Astrocyte (in vitro differentiated cells and primary cell): ENCODE results near the gene NR5A2. TPM values are rescaled to one million over a fixed set of nuclear protein-coding genes. Genes with fewer than 3 reads are reported as not detected.

Experiments used
- DNase-seq: peaks from one replicate; pipeline ENCODE4 v3.0.0-alpha.2; 2010; ENCODE audit warnings: low read depth
- FAIRE-seq: peaks from 2 replicates; lab custom pipeline; 2011; peaks lifted over from hg19 to GRCh38; lab: Jason Lieb, UNC
- H2AFZ ChIP-seq: 2 replicates; pipeline ENCODE4 v1.6.0; 2012; ENCODE audit warnings: low read depth, low read length, inconsistent platforms
- H3K27ac ChIP-seq: 2 replicates; pipeline ENCODE4 v1.5.1; 2011; ENCODE audit warnings: low read depth, low read length, inconsistent platforms
- H3K27me3 ChIP-seq: 2 replicates; pipeline ENCODE4 v1.6.0; 2011; ENCODE audit warnings: low read length, inconsistent platforms; ENCODE audit not compliant: insufficient read depth
- H3K36me3 ChIP-seq: 2 replicates; pipeline ENCODE4 v1.5.1; 2011; ENCODE audit warnings: low read length, inconsistent platforms; ENCODE audit not compliant: insufficient read depth
- H3K4me1 ChIP-seq: 2 replicates; pipeline ENCODE4 v1.5.1; 2011; ENCODE audit warnings: low read length, inconsistent platforms; ENCODE audit not compliant: insufficient read depth
- H3K4me2 ChIP-seq: 2 replicates; pipeline ENCODE4 v1.6.0; 2012; ENCODE audit warnings: low read length, inconsistent platforms
- H3K4me3 ChIP-seq: 2 replicates; pipeline ENCODE4 v1.5.1; 2011; ENCODE audit warnings: low read depth, mild to moderate bottlenecking, low read length, inconsistent platforms; ENCODE audit not compliant: insufficient read depth
- H3K79me2 ChIP-seq: 2 replicates; pipeline ENCODE4 v1.6.0; 2012; ENCODE audit warnings: mild to moderate bottlenecking, low read length, inconsistent platforms; ENCODE audit not compliant: insufficient read depth
- H3K9ac ChIP-seq: 2 replicates; pipeline ENCODE4 v1.6.0; 2012; ENCODE audit warnings: mild to moderate bottlenecking, low read length, inconsistent platforms
- H3K9me3 ChIP-seq: 2 replicates; pipeline ENCODE4 v1.5.1; 2012; ENCODE audit warnings: low read depth, mild to moderate bottlenecking, low read length, inconsistent platforms; ENCODE audit not compliant: insufficient read depth
- H4K20me1 ChIP-seq: 2 replicates; pipeline ENCODE4 v1.6.0; 2012; ENCODE audit warnings: low read length, inconsistent platforms; ENCODE audit not compliant: insufficient read depth
- H3K27ac Mint-ChIP-seq: one replicate; pipeline ENCODE4 v1.8.0; 2021; ENCODE audit warnings: mild to moderate bottlenecking, mixed read lengths; ENCODE audit not compliant: unreplicated experiment
- H3K27me3 Mint-ChIP-seq: one replicate; pipeline ENCODE4 v1.8.0; 2021; ENCODE audit warnings: low read depth, mixed read lengths; ENCODE audit not compliant: unreplicated experiment
- H3K36me3 Mint-ChIP-seq: one replicate; pipeline ENCODE4 v1.8.0; 2021; ENCODE audit warnings: low read depth, mixed read lengths; ENCODE audit not compliant: unreplicated experiment
- H3K4me1 Mint-ChIP-seq: one replicate; pipeline ENCODE4 v1.8.0; 2021; ENCODE audit warnings: low read depth, mixed read lengths; ENCODE audit not compliant: unreplicated experiment
- H3K4me3 Mint-ChIP-seq: one replicate; pipeline ENCODE4 v1.8.0; 2021; ENCODE audit warnings: mild to moderate bottlenecking, moderate library complexity, mixed read lengths; ENCODE audit not compliant: unreplicated experiment
- H3K9me3 Mint-ChIP-seq: one replicate; pipeline ENCODE4 v1.8.0; 2021; ENCODE audit warnings: mild to moderate bottlenecking, mixed read lengths; ENCODE audit not compliant: unreplicated experiment
- EZH2 ChIP-seq: IDR thresholded peaks from 2 replicates; pipeline ENCODE4 v1.6.1; 2012; ENCODE audit warnings: mild to moderate bottlenecking, low read length, inconsistent platforms; ENCODE audit not compliant: insufficient read depth
- total RNA-seq: library from RNA; stranded (reverse); gene quantifications from 2 replicates; pipeline ENCODE4 v1.2.1, GENCODE V29; 2021
- TF ChIP-seq, protein P1 (sequence below): IDR thresholded peaks from 2 replicates; pipeline ENCODE4 v1.5.1; 2011; ENCODE audit warnings: low read depth, mild to moderate bottlenecking, inconsistent platforms, low read length, moderate library complexity; ENCODE audit not compliant: insufficient read depth

Gene NR5A2
- total RNA-seq, 1 donor from 2014 or later, result 0.39 TPM

DNA sequence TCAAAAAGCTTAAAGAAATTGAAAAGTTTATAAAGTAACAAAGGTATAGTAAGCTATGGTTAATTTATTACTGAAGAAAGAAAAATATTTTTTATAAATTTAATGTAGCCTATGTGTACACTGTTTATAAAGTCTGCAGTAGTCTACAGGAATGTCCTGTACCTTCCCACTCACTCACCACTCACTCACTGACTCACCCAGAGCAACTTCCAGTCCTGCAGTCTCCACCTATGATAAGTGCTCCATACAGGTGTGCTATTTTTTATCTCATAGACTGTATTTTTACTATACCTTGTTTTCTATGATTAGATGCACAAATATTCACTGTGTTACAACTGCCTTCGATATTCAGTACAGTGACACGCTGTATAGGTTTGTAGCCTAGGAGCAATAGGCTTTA, 106.6 kb downstream of the NR5A2 start:
- Mint-ChIP-seq H3K27ac (no peak overlapping the region), H3K36me3 (no peaks in the 10 kb centered on the region), H3K9me3 (no peaks in the 10 kb centered on the region), H3K4me1 (peaks cover 7% of the 10 kb centered on the region), H3K4me3 (no peak overlapping the region), H3K27me3 (no peaks in the 10 kb centered on the region)
- H3K36me3 ChIP-seq, result no peaks in the 10 kb centered on the region
- no peak for FAIRE-seq
- H3K27ac ChIP-seq, result no peak overlapping the region
- no peaks in the 10 kb centered on the region for H3K9me3 ChIP-seq
- no peaks in the 10 kb centered on the region for H4K20me1 ChIP-seq
- no peak overlapping the region for H3K4me3 ChIP-seq
- H3K4me2 ChIP-seq, result no peak overlapping the region
- H3K79me2 ChIP-seq, result no peaks in the 10 kb centered on the region
- H3K4me1 ChIP-seq, result no peaks in the 10 kb centered on the region
- TF ChIP-seq, protein P1, sequence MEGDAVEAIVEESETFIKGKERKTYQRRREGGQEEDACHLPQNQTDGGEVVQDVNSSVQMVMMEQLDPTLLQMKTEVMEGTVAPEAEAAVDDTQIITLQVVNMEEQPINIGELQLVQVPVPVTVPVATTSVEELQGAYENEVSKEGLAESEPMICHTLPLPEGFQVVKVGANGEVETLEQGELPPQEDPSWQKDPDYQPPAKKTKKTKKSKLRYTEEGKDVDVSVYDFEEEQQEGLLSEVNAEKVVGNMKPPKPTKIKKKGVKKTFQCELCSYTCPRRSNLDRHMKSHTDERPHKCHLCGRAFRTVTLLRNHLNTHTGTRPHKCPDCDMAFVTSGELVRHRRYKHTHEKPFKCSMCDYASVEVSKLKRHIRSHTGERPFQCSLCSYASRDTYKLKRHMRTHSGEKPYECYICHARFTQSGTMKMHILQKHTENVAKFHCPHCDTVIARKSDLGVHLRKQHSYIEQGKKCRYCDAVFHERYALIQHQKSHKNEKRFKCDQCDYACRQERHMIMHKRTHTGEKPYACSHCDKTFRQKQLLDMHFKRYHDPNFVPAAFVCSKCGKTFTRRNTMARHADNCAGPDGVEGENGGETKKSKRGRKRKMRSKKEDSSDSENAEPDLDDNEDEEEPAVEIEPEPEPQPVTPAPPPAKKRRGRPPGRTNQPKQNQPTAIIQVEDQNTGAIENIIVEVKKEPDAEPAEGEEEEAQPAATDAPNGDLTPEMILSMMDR, result no peak
- no peak for TF ChIP-seq EZH2
- H2AFZ ChIP-seq, result no peak overlapping the region
- no peak overlapping the region for H3K9ac ChIP-seq
- no peak for DNase-seq
- peaks cover 8% of the 10 kb centered on the region for H3K27me3 ChIP-seq

DNA sequence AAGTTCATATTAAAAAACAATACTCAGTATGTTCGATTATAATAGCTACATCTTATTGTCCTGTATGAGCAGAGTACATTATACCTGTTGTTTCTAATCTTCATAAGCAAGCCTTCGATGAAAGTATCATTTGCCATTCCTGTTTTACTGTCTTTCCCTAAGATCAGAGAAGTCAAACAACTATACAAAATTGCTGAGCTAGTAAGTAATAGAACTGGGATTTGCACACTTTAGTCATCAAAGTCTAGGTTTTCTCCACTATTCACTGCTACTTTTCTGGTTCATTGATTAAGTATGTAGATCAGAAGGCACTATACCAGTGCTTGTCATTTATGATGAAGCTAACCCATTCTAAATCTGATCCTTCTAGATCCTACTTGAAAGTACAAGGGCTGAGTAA, 108.9 kb downstream of the NR5A2 start:
- no peak overlapping the region for H2AFZ ChIP-seq
- FAIRE-seq (no peak), DNase-seq (no peak)
- Mint-ChIP-seq H3K36me3 (no peaks in the 10 kb centered on the region), H3K27me3 (no peaks in the 10 kb centered on the region), H3K4me3 (no peak overlapping the region), H3K9me3 (no peaks in the 10 kb centered on the region), H3K27ac (no peak overlapping the region), H3K4me1 (peaks cover 4% of the 10 kb centered on the region)
- no peaks in the 10 kb centered on the region for H3K4me1 ChIP-seq
- no peaks in the 10 kb centered on the region for H3K36me3 ChIP-seq
- no peaks in the 10 kb centered on the region for H3K79me2 ChIP-seq
- no peaks in the 10 kb centered on the region for H3K27me3 ChIP-seq
- H3K9ac ChIP-seq, result no peak overlapping the region
- no peak overlapping the region for H3K4me2 ChIP-seq
- no peak overlapping the region for H3K27ac ChIP-seq
- no peak overlapping the region for H3K4me3 ChIP-seq
- H3K9me3 ChIP-seq, result no peaks in the 10 kb centered on the region
- no peak for TF ChIP-seq EZH2
- TF ChIP-seq, protein P1, result no peak
- H4K20me1 ChIP-seq, result no peaks in the 10 kb centered on the region

- H3K4me2 ChIP-seq, result no peak overlapping the region
- no peaks in the 10 kb centered on the region for H3K79me2 ChIP-seq
- no peaks in the 10 kb centered on the region for H4K20me1 ChIP-seq
- no peak overlapping the region for H3K4me3 Mint-ChIP-seq
- no peaks in the 10 kb centered on the region for H3K4me1 ChIP-seq
- TF ChIP-seq, protein P1, result peak; percentile 76
- TF ChIP-seq EZH2, result no peak
- H3K27ac Mint-ChIP-seq, result no peak overlapping the region
- H3K9ac ChIP-seq, result no peak overlapping the region
- no peak overlapping the region for H3K27ac ChIP-seq
- no peaks in the 10 kb centered on the region for H3K4me1 Mint-ChIP-seq
- H3K27me3 Mint-ChIP-seq, result no peaks in the 10 kb centered on the region
- no peaks in the 10 kb centered on the region for H3K9me3 Mint-ChIP-seq
- peak; percentile 38 for DNase-seq
- no peaks in the 10 kb centered on the region for H3K36me3 Mint-ChIP-seq
- no peak overlapping the region for H3K4me3 ChIP-seq
- H3K9me3 ChIP-seq, result no peaks in the 10 kb centered on the region
- no peaks in the 10 kb centered on the region for H3K27me3 ChIP-seq
- H2AFZ ChIP-seq, result no peak overlapping the region
- H3K36me3 ChIP-seq, result no peaks in the 10 kb centered on the region
- peak; percentile 88 for FAIRE-seq
Measured at GRCh38 chr1:200139661-200140250, 112.2 kb downstream of the NR5A2 start.
